OCI-LY7 (cell line): ENCODE results near the gene NUDT3. TPM values are rescaled to one million over a fixed set of nuclear protein-coding genes. Genes with fewer than 3 reads are reported as not detected.

Source experiments
- BruUV-seq: library from RNA; stranded (reverse); fragments of 400-500 nt; replicated peaks from 2 replicates; lab custom pipeline; 2021; lab: Mats Ljungman, UMichigan
- CTCF ChIA-PET: fragments of 300-600 bp; sonication (Branson Sonifier 250); formaldehyde crosslinking; loops from one replicate; lab custom pipeline; 2022; ENCODE audit warnings: antibody characterized with exemption; ENCODE audit not compliant: unreplicated experiment; lab: Charles Lee
- POLR2A ChIA-PET: fragments of 300-600 bp; sonication (Branson Sonifier 250); formaldehyde crosslinking; loops from one replicate; lab custom pipeline; 2022; ENCODE audit warnings: antibody characterized with exemption; lab: Charles Lee
- DNase-seq: peaks from one replicate; pipeline ENCODE4 v3.0.0-alpha.2; 2015; ENCODE audit warnings: low spot score
- H2AFZ ChIP-seq: fragments of 200-600 bp; sonication (generic), shearing (Covaris generic); 2 replicates; pipeline ENCODE4 v1.6.1; 2014; ENCODE audit warnings: mild to moderate bottlenecking, antibody characterized with exemption, low read length, moderate library complexity
- H3K27ac ChIP-seq: fragments of 200-600 bp; sonication (generic); 2 replicates; pipeline ENCODE4 v1.5.1; 2014; ENCODE audit warnings: mixed run types, low read depth, mild to moderate bottlenecking, moderate library complexity, low read length, inconsistent platforms; ENCODE audit not compliant: poor library complexity, severe bottlenecking
- H3K36me3 ChIP-seq: fragments of 200-600 bp; sonication (generic); 2 replicates; pipeline ENCODE4 v1.6.1; 2014; ENCODE audit warnings: mild to moderate bottlenecking, antibody characterized with exemption, low read length, moderate library complexity, mixed read lengths; ENCODE audit not compliant: insufficient read depth
- H3K4me1 ChIP-seq: fragments of 200-600 bp; sonication (generic); 2 replicates; pipeline ENCODE4 v1.5.1; 2014; ENCODE audit warnings: mild to moderate bottlenecking, low read length; ENCODE audit not compliant: insufficient read depth, poor library complexity, severe bottlenecking
- H3K4me2 ChIP-seq: fragments of 200-600 bp; sonication (generic); 2 replicates; pipeline ENCODE4 v1.6.1; 2014; ENCODE audit warnings: mild to moderate bottlenecking, low read length
- H3K4me3 ChIP-seq: fragments of 200-600 bp; sonication (generic); 2 replicates; pipeline ENCODE4 v1.5.1; 2014; ENCODE audit warnings: mild to moderate bottlenecking, low read depth, low read length; ENCODE audit not compliant: poor library complexity, severe bottlenecking
- H3K79me2 ChIP-seq: fragments of 200-600 bp; sonication (generic); 2 replicates; pipeline ENCODE4 v1.6.1; 2016; ENCODE audit warnings: low read depth, mild to moderate bottlenecking, low read length, moderate library complexity, mixed read lengths; ENCODE audit not compliant: insufficient read depth
- H3K9me2 ChIP-seq: fragments of 200-600 bp; sonication (generic); 2 replicates; pipeline ENCODE4 v1.6.1; 2016; ENCODE audit warnings: mild to moderate bottlenecking, low read length, mixed read lengths; ENCODE audit not compliant: insufficient read depth
- H3K9me3 ChIP-seq: fragments of 200-600 bp; sonication (generic); 2 replicates; pipeline ENCODE4 v1.6.1; 2014; ENCODE audit warnings: mild to moderate bottlenecking, mixed run types, low read length, mixed read lengths
- H4K20me1 ChIP-seq: fragments of 200-600 bp; sonication (generic); 2 replicates; pipeline ENCODE4 v1.6.1; 2014; ENCODE audit warnings: mild to moderate bottlenecking, antibody characterized with exemption, low read length, moderate library complexity, mixed read lengths; ENCODE audit not compliant: insufficient read depth
- CTCF ChIP-seq: fragments of 200-600 bp; sonication (generic); conservative IDR thresholded peaks from 2 replicates; pipeline ENCODE4 v1.5.1; 2014; ENCODE audit warnings: mild to moderate bottlenecking, antibody characterized with exemption, low read length, moderate library complexity, mixed read lengths
- EZH2phosphoT487 ChIP-seq: fragments of 200-600 bp; sonication (generic); IDR thresholded peaks from 2 replicates; pipeline ENCODE4 v1.6.1; 2018; ENCODE audit warnings: low read depth, borderline replicate concordance, mild to moderate bottlenecking, mixed run types, antibody characterized with exemption, low read length, moderate library complexity, mixed read lengths
- intact Hi-C: fragments of 100-400 bp; cut with micrococcal nuclease; formaldehyde crosslinking; loops from one replicate; pipeline ENCODE4 v1.10.0; 2022; ENCODE audit not compliant: unreplicated experiment
- total RNA-seq, 2 experiments: library from RNA; depleted of rRNA in 1 of 2; stranded (reverse); fragments of >200 nt in 1 of 2; shearing (Covaris generic) in 1 of 2; gene quantifications; 2 replicates each; pipeline ENCODE4 v1.2.3, GENCODE V29; 2014 to 2022

Gene NUDT3
- total RNA-seq, 2 experiments from 2014 or later: 30.7 to 43.0 TPM

GRCh38 chr6:34360556-34360955 is 31.9 kb downstream of the NUDT3 start:
- BruUV-seq: no TSS peak
- POLR2A ChIA-PET: interaction anchor here (0.6 kb wide), 2 partner anchors 14 to 23 kb away, joined by 3 to 4 read pairs; no protein-coding TSS in a partner anchor

GRCh38 chr6:34359418-34360158 is 32.9 kb downstream of the NUDT3 start:
- intact Hi-C loops: no loop called here
- peaks cover 84% of the 10 kb centered on the region for H3K79me2 ChIP-seq
- no peaks in the 10 kb centered on the region for H3K9me2 ChIP-seq
- DNase-seq: no peak
- no peak overlapping the region for H3K4me3 ChIP-seq
- ChIA-PET POLR2A (interaction anchor here (0.6 to 0.9 kb wide), 3 partner anchors 9 to 216 kb away, joined by 3 to 4 read pairs (median 4); no protein-coding TSS in a partner anchor), CTCF (no interaction called here)
- H3K4me1 ChIP-seq: peaks cover 17% of the 10 kb centered on the region
- no peak overlapping the region for H3K4me2 ChIP-seq
- TF ChIP-seq EZH2phosphoT487 (no peak), CTCF (no peak)
- H3K36me3 ChIP-seq: no peaks in the 10 kb centered on the region
- BruUV-seq: no TSS peak
- H3K27ac ChIP-seq: no peak overlapping the region
- no peaks in the 10 kb centered on the region for H3K9me3 ChIP-seq
- no peak overlapping the region for H2AFZ ChIP-seq
- H4K20me1 ChIP-seq: peaks cover 17% of the 10 kb centered on the region

More at GRCh38 chr6:34360556-34360955, 31.9 kb downstream of the NUDT3 start:
- no peak overlapping the region for H3K4me3 ChIP-seq
- H2AFZ ChIP-seq: no peak overlapping the region
- no peak overlapping the region for H3K4me2 ChIP-seq
- TF ChIP-seq EZH2phosphoT487: no peak
- no peak for TF ChIP-seq CTCF
- H3K9me3 ChIP-seq: no peaks in the 10 kb centered on the region
- H3K27ac ChIP-seq: no peak overlapping the region
- peaks cover 81% of the 10 kb centered on the region for H3K79me2 ChIP-seq
- peaks cover 3% of the 10 kb centered on the region; the same call in 1 of the 2 replicates for H3K36me3 ChIP-seq
- peaks cover 17% of the 10 kb centered on the region for H3K4me1 ChIP-seq
- intact Hi-C loops: no loop called here
- H4K20me1 ChIP-seq: peaks cover 17% of the 10 kb centered on the region
- CTCF ChIA-PET: no interaction called here
- DNase-seq: no peak
- no peaks in the 10 kb centered on the region for H3K9me2 ChIP-seq

GRCh38 chr6:34358389-34358905 is 34.0 kb downstream of the NUDT3 start:
- peaks cover 17% of the 10 kb centered on the region for H4K20me1 ChIP-seq
- no TSS peak for BruUV-seq
- H2AFZ ChIP-seq: no peak overlapping the region
- no peaks in the 10 kb centered on the region for H3K9me3 ChIP-seq
- peaks cover 11% of the 10 kb centered on the region for H3K4me1 ChIP-seq
- ChIA-PET POLR2A (no interaction called here), CTCF (no interaction called here)
- no peaks in the 10 kb centered on the region for H3K9me2 ChIP-seq
- intact Hi-C loops: no loop called here
- no peak for DNase-seq
- no peak overlapping the region for H3K4me2 ChIP-seq
- TF ChIP-seq CTCF (no peak), EZH2phosphoT487 (no peak)
- no peak overlapping the region for H3K4me3 ChIP-seq
- H3K36me3 ChIP-seq: no peaks in the 10 kb centered on the region
- H3K79me2 ChIP-seq: peaks cover 73% of the 10 kb centered on the region
- H3K27ac ChIP-seq: no peak overlapping the region
